GM12878 (cell line): ENCODE measurements around the gene ADAMTS16.

Experiments used
- NFYB ChIP-seq: IDR thresholded peaks from 2 replicates; pipeline ENCODE4 v1.6.1; 2011; ENCODE audit warnings: low read depth, mild to moderate bottlenecking, low read length, improper control_type of control experiment, moderate library complexity; ENCODE audit not compliant: insufficient read depth
- NKRF ChIP-seq: fragments of 450-650 bp; conservative IDR thresholded peaks from 2 replicates; pipeline ENCODE4 v1.6.1; 2017; ENCODE audit warnings: mild to moderate bottlenecking, moderate library complexity
- NR2F1 ChIP-seq: fragments of 450-650 bp; conservative IDR thresholded peaks from 2 replicates; pipeline ENCODE4 v1.6.1; 2017; ENCODE audit warnings: mild to moderate bottlenecking
- TAF1 ChIP-seq: IDR thresholded peaks from 2 replicates; pipeline ENCODE4 v1.6.1; 2011; ENCODE audit warnings: mild to moderate bottlenecking, low read depth, low read length, borderline replicate concordance
- TF ChIP-seq, protein P1 (sequence below): fragments of 450-650 bp; IDR thresholded peaks from 2 replicates; pipeline ENCODE4 v1.6.1; 2017; ENCODE audit warnings: mild to moderate bottlenecking

DNA sequence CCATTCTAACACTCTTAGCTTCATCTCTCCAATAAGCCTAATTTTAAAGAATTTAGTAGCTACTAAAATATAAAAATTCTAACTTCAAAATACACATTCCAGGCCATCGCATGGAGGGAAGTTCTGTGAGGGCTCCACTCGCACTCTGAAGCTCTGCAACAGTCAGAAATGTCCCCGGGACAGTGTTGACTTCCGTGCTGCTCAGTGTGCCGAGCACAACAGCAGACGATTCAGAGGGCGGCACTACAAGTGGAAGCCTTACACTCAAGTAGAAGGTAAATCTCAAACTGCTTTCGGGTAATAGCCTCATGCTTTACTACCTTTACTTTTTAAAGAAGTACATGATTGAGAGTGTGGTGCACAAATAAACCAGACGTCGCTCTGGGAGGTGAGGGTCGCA lies 94.8 kb downstream of the ADAMTS16 start:
- TF ChIP-seq NFYB (no peak), NKRF (no peak), TAF1 (no peak), NR2F1 (no peak)
- TF ChIP-seq, protein P1, sequence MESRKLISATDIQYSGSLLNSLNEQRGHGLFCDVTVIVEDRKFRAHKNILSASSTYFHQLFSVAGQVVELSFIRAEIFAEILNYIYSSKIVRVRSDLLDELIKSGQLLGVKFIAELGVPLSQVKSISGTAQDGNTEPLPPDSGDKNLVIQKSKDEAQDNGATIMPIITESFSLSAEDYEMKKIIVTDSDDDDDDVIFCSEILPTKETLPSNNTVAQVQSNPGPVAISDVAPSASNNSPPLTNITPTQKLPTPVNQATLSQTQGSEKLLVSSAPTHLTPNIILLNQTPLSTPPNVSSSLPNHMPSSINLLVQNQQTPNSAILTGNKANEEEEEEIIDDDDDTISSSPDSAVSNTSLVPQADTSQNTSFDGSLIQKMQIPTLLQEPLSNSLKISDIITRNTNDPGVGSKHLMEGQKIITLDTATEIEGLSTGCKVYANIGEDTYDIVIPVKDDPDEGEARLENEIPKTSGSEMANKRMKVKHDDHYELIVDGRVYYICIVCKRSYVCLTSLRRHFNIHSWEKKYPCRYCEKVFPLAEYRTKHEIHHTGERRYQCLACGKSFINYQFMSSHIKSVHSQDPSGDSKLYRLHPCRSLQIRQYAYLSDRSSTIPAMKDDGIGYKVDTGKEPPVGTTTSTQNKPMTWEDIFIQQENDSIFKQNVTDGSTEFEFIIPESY = no peak
